ENCODE results near the gene FOXK2. TPM values are rescaled to one million over a fixed set of nuclear protein-coding genes. Genes with fewer than 3 reads are reported as not detected.

The FOXK2 gene
- total RNA-seq, 1 experiment from 2014 or later: 118 TPM

GRCh38 chr17:82598256-82599119 is 79.0 kb downstream of the FOXK2 start:
- no peak overlapping the region for H3K4me3 Mint-ChIP-seq (ENCODE audit: unreplicated experiment)
- no peak overlapping the region for H3K4me3 ChIP-seq (ENCODE audit: low read depth, low read length)
- no peaks in the 10 kb centered on the region for H3K4me1 ChIP-seq
- no peak for TF ChIP-seq CTCF (IDR thresholded peaks at IDR 0.05; ENCODE audit: insufficient read depth in 1 of 2, low read depth in 1 of 2, low read length in 1 of 2, severe bottlenecking in 1 of 2, unreplicated experiment in 1 of 2)
- peak overlapping the region; percentile 22 for H3K27ac Mint-ChIP-seq (ENCODE audit: unreplicated experiment)
- no peaks in the 10 kb centered on the region for H3K9me3 Mint-ChIP-seq (ENCODE audit: unreplicated experiment)
- peaks cover 97% of the 10 kb centered on the region for H3K36me3 Mint-ChIP-seq (ENCODE audit: insufficient read depth, unreplicated experiment)
- H3K36me3 ChIP-seq (ENCODE audit: control insufficient read depth, insufficient read depth, low read length): peaks cover 3% of the 10 kb centered on the region
- POLR2A ChIA-PET: no interaction called here
- H3K27me3 Mint-ChIP-seq (ENCODE audit: insufficient read depth, unreplicated experiment): no peaks in the 10 kb centered on the region
- CTCF ChIA-PET: no interaction called here
- H3K4me1 Mint-ChIP-seq (ENCODE audit: low read depth, unreplicated experiment): no peaks in the 10 kb centered on the region
- no TSS peak for BruUV-seq (replicated peaks)
- no peaks in the 10 kb centered on the region for H3K9me3 ChIP-seq
- intact Hi-C loops (cut with micrococcal nuclease; ENCODE audit: unreplicated experiment): no loop called here
- DNase-seq: no peak
- no peaks in the 10 kb centered on the region for H3K27me3 ChIP-seq (replicated peaks; ENCODE audit: control insufficient read depth, insufficient read depth, low read length)

- no peak overlapping the region for H3K4me3 Mint-ChIP-seq (ENCODE audit: unreplicated experiment)
- no peaks in the 10 kb centered on the region for H3K27me3 Mint-ChIP-seq (ENCODE audit: insufficient read depth, unreplicated experiment)
- H3K9me3 Mint-ChIP-seq (ENCODE audit: unreplicated experiment): no peaks in the 10 kb centered on the region
- no peak for TF ChIP-seq CTCF (IDR thresholded peaks at IDR 0.05; ENCODE audit: insufficient read depth in 1 of 2, low read depth in 1 of 2, low read length in 1 of 2, severe bottlenecking in 1 of 2, unreplicated experiment in 1 of 2)
- H3K27ac Mint-ChIP-seq (ENCODE audit: unreplicated experiment): no peak overlapping the region
- intact Hi-C loops (cut with micrococcal nuclease; ENCODE audit: unreplicated experiment): no loop called here
- no peak for DNase-seq
- ChIA-PET POLR2A (no interaction called here), CTCF (no interaction called here)
- H3K9me3 ChIP-seq: no peaks in the 10 kb centered on the region
- H3K27me3 ChIP-seq (replicated peaks; ENCODE audit: control insufficient read depth, insufficient read depth, low read length): no peaks in the 10 kb centered on the region
- no peak overlapping the region for H3K4me3 ChIP-seq (ENCODE audit: low read depth, low read length)
- BruUV-seq (replicated peaks): no TSS peak
- peaks cover 97% of the 10 kb centered on the region for H3K36me3 Mint-ChIP-seq (ENCODE audit: insufficient read depth, unreplicated experiment)
- H3K36me3 ChIP-seq (ENCODE audit: control insufficient read depth, insufficient read depth, low read length): peaks cover 3% of the 10 kb centered on the region
- no peaks in the 10 kb centered on the region for H3K4me1 ChIP-seq
- H3K4me1 Mint-ChIP-seq (ENCODE audit: low read depth, unreplicated experiment): no peaks in the 10 kb centered on the region
These were observed 80.4 kb downstream of the FOXK2 start for GRCh38 chr17:82599674-82600661.

- no peak for DNase-seq
- no peaks in the 10 kb centered on the region for H3K9me3 Mint-ChIP-seq (ENCODE audit: unreplicated experiment)
- Histone ChIP-seq H3K4me1 (no peaks in the 10 kb centered on the region), H3K9me3 (no peaks in the 10 kb centered on the region), H3K36me3 (ENCODE audit: control insufficient read depth, insufficient read depth, low read length) (no peaks in the 10 kb centered on the region; the same call in none of the 2 replicates), H3K4me3 (ENCODE audit: low read depth, low read length) (no peak overlapping the region), H3K27me3 (replicated peaks; ENCODE audit: control insufficient read depth, insufficient read depth, low read length) (no peaks in the 10 kb centered on the region)
- ChIA-PET CTCF (no interaction called here), POLR2A (no interaction called here)
- no TSS peak for BruUV-seq (replicated peaks)
- no peak overlapping the region for H3K27ac Mint-ChIP-seq (ENCODE audit: unreplicated experiment)
- peaks cover 97% of the 10 kb centered on the region for H3K36me3 Mint-ChIP-seq (ENCODE audit: insufficient read depth, unreplicated experiment)
- no peak for TF ChIP-seq CTCF (IDR thresholded peaks at IDR 0.05; ENCODE audit: insufficient read depth in 1 of 2, low read depth in 1 of 2, low read length in 1 of 2, severe bottlenecking in 1 of 2, unreplicated experiment in 1 of 2)
- H3K27me3 Mint-ChIP-seq (ENCODE audit: insufficient read depth, unreplicated experiment): no peaks in the 10 kb centered on the region
- intact Hi-C loops (cut with micrococcal nuclease; ENCODE audit: unreplicated experiment): no loop called here
- H3K4me3 Mint-ChIP-seq (ENCODE audit: unreplicated experiment): no peak overlapping the region
- no peaks in the 10 kb centered on the region for H3K4me1 Mint-ChIP-seq (ENCODE audit: low read depth, unreplicated experiment)
These were observed 81.4 kb downstream of the FOXK2 start for GRCh38 chr17:82600731-82601446.
